ENCODE data around the gene KLF7. TPM values are rescaled to one million over a fixed set of nuclear protein-coding genes. Genes with fewer than 3 reads are reported as not detected.

Gene KLF7
- total RNA-seq, 1 donor from 2014 or later: 22.2 TPM

DNA sequence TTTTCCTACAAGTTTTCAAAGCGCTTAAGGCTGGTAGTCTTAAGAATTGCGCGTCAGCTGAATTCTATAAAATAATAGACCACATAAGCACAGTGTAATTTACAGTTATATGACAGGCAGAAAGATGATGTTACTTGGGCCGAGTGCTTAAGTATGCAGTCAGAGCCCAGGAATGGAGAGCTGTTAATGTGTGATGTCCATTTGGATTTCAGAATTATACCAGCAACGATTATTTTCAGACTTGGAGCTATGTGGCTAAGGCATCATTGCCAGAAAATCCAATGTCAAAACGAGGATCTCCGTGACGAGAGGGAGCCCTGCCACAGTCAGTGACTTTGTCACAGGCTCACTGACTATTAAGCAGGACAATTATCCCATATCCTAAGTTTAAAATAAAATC lies 3.4 kb downstream of the KLF7 start:
- no peak for DNase-seq (ENCODE audit: low read depth)
- TF ChIP-seq, protein P1, sequence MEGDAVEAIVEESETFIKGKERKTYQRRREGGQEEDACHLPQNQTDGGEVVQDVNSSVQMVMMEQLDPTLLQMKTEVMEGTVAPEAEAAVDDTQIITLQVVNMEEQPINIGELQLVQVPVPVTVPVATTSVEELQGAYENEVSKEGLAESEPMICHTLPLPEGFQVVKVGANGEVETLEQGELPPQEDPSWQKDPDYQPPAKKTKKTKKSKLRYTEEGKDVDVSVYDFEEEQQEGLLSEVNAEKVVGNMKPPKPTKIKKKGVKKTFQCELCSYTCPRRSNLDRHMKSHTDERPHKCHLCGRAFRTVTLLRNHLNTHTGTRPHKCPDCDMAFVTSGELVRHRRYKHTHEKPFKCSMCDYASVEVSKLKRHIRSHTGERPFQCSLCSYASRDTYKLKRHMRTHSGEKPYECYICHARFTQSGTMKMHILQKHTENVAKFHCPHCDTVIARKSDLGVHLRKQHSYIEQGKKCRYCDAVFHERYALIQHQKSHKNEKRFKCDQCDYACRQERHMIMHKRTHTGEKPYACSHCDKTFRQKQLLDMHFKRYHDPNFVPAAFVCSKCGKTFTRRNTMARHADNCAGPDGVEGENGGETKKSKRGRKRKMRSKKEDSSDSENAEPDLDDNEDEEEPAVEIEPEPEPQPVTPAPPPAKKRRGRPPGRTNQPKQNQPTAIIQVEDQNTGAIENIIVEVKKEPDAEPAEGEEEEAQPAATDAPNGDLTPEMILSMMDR (conservative IDR thresholded peaks at IDR 0.05; ENCODE audit: low read depth, low read length): no peak
- H3K4me3 ChIP-seq (ENCODE audit: low read depth, low read length): peak overlapping the region; percentile 82

DNA sequence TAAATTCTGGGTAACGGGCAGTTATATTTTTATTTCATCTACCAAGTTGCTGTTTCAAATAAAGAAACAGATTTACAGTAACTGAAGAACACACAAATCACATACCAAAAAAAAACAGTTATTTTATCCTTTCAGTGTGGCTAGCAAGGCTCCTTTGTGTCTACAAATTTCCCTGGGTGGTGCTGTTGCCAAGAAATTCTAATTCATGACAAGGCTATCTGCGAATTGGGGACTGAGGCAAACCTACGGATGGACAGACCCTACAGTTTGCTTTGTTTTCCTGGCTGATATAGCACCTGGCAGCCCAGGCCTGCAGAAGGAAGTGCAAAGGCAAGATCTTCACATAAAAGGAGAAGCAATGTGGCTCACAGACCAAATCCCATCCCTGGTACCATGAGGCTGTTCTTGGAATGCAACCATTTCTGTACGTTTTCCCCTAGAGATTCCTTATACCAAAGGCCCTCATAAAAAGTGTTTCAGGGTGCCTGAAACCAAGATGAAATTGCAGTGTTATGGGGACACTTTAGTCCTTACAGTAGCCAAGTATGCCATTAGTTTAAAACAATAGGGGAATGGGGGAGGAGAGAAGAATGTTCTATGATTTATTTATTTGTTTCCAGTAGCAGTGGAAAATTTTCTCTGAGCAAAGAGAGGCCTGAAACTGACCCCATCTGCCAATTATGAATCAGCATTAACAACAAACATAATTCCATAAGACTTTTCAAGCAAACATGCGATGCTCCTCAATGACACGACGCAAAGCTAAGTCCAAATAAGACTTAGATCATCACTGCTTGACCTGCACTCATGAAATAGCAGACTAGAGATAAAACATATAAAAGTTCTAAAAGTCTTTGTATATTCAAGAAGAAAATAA lies 4.3 kb downstream of the KLF7 start:
- no peak overlapping the region for H3K4me3 ChIP-seq (ENCODE audit: low read depth, low read length)
- TF ChIP-seq, protein P1 (conservative IDR thresholded peaks at IDR 0.05; ENCODE audit: low read depth, low read length): no peak
- no peak for DNase-seq (ENCODE audit: low read depth)

DNA sequence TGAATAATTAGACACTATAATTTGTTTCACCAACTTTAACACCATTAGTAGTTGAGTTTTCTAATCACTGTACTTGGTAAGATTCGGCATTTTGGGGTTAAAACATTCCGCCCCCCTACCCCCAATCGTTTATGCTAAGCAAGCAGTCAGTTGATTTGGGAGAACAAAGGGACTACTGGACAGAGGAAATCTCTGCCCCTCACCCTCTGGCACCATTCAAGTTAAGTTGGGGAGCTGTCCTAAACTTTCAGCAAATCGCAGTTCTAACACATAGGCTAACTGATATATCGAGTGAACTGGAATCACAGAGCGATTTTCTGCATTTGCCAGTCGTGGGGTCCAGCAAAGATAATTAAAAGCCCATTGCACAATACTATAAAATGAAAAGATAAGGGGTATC lies 5.6 kb downstream of the KLF7 start:
- DNase-seq (ENCODE audit: low read depth): no peak
- no peak overlapping the region for H3K4me3 ChIP-seq (ENCODE audit: low read depth, low read length)
- TF ChIP-seq, protein P1 (conservative IDR thresholded peaks at IDR 0.05; ENCODE audit: low read depth, low read length): no peak

DNA sequence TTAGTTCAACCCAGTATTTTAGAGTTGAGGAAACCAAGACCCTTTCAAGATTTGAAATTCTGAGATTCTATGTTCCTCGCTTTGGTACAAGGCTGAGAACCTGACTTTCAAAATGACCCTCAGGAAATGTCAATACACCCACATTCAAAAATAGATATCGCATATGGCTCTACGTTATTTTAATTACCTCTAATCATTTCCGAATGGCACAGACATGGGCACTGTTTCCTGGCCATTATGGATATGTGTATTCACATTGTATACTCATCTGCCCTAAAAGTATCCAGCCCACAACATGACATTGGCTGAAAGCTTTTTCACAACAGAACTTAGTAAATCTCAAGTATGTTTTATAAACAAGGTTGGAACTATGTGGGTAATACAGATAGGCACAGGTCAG lies 6.7 kb downstream of the KLF7 start:
- no peak overlapping the region for H3K4me3 ChIP-seq (ENCODE audit: low read depth, low read length)
- DNase-seq (ENCODE audit: low read depth): no peak
- TF ChIP-seq, protein P1 (conservative IDR thresholded peaks at IDR 0.05; ENCODE audit: low read depth, low read length): no peak

DNA sequence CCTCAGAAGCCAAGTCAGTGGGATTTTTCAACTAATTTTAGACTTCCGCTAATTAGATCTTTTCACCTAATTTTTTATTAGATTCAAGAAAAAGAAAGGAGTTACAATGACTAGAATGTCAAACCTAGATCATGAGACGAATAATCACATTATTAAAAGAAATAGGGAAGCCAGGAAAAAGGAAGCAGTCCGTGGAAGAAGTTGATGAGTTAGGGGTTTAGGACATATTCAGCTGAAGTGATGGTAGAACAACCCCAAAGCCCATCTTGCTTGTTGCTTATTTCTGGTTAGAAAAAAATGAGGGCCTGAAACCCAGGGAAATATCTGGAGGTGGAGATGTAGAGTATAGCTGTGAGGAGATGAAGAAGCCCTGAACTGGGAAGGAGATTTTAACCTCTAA lies 8.0 kb downstream of the KLF7 start:
- H3K4me3 ChIP-seq (ENCODE audit: low read depth, low read length): no peak overlapping the region
- DNase-seq (ENCODE audit: low read depth): no peak
- TF ChIP-seq, protein P1 (conservative IDR thresholded peaks at IDR 0.05; ENCODE audit: low read depth, low read length): no peak

DNA sequence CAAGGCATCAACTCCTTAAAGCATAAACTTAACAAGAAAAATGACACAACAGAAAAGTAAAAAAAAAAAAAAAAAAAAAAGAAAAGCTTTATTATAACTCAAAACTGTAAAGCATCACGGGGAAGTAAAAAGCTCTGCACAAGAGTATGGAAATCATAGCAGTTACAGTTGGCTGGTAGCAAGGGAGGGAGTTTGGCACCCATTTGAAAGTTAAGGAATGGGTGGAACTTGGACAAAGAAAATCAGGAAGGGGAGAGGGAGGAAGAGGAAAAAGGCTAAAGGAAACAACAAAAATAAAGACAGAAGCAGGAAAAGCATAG lies 8.6 kb downstream of the KLF7 start:
- TF ChIP-seq, protein P1 (conservative IDR thresholded peaks at IDR 0.05; ENCODE audit: low read depth, low read length): no peak
- H3K4me3 ChIP-seq (ENCODE audit: low read depth, low read length): no peak overlapping the region
- no peak for DNase-seq (ENCODE audit: low read depth)

Data from epithelial cell of proximal tubule (primary cell).